ENCODE data around the gene CACNB2. TPM values are rescaled to one million over a fixed set of nuclear protein-coding genes. Genes with fewer than 3 reads are reported as not detected.

The CACNB2 gene
- total RNA-seq = 0.05 TPM in 1 of 2 replicates, not detected in the other

DNA sequence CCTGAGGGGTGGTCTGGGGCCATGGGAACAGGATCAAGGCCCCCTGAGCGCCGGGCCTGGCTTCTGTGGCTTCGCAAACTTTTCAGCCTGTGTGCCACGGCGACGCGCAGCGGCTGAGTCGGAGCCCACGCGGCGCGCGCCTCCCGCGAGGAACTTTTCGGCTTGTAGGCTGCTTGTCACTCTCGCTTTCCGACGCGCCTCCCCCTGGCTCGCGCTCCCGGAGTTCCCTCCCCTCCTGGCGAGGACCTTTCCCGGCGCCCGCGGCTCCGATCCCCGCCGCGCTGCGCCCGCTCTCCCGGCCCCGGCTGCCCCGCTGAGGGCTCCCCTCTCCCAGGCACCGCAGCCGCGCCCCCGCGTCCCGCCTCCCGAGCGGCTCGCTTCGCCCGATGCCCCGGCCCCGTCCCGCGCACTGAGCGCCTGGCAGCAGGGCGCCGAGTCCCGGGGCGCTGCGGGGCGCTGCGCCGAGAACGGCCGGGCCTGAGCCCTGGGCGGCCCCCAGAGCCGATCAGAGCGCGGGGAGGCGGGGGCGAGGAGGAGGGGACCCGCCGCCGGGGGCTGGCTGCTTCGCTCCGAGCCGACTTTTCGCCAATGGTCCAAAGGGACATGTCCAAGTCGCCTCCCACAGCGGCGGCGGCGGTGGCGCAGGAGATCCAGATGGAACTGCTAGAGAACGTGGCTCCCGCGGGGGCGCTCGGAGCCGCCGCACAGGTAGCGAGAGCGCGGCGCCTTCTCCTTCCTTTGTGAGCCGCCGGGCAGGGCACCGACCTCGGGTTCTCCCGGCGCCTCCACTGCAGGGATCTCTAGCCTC, at the start of gene CACNB2:
TSS of gene CACNB2 (plus strand) at position 276 of the 808 bp plus-strand sequence.
- intact Hi-C loops (cut with micrococcal nuclease) = no loop called here

DNA sequence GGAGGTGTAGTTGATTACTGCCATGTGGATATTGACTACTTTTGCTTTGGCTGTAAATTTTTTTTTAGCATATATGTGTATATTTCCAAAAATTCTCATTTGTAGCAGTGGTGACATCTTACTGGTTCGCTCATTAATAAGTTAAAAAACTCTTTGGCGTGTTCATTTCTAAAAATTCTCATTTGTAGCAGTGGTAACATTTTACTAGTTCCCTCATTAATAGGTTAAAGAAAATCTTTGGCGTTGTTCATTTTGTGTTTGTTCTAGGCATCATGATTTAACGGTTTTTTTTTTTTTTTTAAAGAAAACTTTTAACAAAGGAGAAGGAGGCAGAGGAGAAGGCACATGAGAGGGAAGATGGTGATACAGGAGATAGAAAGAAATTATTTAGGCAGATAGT, 45.9 kb upstream of the CACNB2 start:
- intact Hi-C loops (cut with micrococcal nuclease) = no loop called here

DNA sequence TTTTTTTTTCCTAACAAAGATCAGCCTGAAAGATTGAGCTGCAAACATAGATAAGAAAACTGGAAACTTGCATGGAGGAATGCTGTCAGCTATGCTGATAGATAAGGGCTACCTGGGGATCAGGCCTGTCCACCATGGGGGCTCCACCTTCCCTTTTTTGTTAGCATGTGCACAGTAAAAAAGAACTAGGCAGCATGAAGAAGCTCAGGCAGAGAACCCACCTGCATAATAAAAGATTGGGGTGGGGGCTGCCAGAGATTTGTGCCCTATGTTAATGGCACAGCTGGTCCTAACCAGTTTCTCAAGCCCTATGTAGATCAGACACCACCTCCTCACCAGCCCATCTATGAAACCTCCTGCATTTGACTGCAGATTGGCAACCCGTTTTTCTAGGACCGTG, 45.4 kb upstream of the CACNB2 start:
- intact Hi-C loops (cut with micrococcal nuclease) = no loop called here

DNA sequence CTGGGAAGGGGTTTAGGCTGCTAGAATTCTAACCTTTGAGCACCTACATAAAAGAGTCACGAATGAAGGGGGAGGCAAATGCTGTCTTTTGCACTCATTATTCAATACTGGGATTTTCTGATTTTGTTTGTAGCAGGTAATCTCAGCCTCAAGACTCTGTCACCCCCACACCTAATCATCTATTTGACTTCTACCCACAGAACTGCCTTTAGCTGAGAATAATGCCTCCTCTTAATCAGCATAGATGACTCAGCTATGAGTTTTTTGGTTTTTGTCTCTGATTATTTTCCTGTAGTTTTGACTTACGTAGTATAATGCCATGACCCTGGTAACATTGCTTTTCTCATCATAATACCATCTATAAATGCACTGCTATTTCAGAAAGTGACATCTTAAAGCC, 42.7 kb upstream of the CACNB2 start:
- intact Hi-C loops (cut with micrococcal nuclease) = no loop called here

DNA sequence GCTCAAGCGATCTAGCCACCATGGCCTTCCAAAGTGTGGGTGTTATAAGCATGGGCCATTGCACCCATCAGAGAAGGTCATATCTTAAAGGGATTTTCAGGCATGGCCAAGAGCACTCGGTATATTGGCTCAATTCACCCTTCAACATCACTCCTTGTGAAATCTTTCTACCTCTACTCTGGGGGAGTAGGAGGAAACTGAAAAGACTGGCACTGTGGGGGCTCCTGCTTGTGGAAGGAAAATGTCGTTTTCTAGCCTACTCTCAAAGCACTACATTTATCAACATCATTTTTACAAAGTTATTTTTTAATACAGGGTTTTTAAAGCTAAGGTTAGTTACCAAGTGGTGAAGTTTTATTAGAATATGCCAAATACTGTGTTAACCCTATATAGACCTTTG, 42.0 kb upstream of the CACNB2 start:
- intact Hi-C loops (cut with micrococcal nuclease) = no loop called here

DNA sequence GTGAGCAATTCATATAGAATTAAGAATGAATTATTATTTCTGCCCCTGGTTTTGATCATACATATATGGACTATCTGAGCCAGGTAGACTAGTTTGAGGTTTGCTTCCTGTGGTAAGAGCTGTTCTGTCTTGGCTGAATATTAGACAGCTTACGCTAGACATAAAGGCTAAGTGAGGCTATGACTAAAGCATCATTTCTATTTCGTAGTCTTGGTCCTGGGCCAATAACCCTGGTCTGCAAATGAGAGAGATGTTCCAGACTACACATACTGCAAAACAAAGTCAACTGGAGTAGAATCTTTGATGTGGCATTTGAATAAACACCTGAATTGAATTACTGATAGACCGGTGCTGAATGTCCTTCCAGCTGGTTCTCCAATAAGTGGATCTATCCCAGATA, 40.8 kb upstream of the CACNB2 start:
- intact Hi-C loops (cut with micrococcal nuclease) = no loop called here

DNA sequence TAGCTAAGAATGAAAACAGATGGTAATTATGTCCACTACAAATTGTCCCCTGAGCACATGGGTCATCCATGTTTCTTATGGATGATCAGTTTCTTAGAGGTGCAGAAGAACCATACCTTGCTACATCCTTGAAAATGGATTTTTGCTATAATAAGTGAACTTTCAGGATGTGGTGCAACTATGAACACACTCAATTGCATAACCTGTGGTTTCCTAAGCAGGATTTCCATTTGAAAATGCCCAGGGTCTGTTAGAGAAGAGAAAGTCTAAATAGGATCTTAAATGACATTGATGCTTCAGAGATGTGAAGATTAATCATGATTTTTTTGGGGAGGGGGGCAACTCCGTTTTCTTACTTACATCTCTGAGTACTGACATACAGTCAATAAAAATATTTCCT, 39.6 kb upstream of the CACNB2 start:
- intact Hi-C loops (cut with micrococcal nuclease) = no loop called here

DNA sequence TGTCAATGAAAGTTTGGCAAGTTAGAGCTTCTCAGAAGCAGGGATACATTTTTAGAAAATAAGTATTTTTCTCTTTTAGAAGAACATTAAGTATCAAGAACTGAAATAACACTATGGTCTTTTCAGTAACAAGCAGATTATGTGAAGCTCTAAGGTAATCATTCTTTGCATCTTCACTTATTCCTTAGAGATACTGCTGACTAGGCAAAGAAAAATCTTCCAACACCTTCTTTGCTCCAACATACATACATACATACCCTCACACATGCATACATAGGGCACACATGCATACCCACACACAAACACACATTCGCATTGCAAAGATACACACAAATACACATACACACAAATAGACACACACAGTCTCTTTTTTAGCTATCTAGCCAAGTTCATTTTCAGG, 37.8 kb upstream of the CACNB2 start:
- intact Hi-C loops (cut with micrococcal nuclease) = no loop called here

DNA sequence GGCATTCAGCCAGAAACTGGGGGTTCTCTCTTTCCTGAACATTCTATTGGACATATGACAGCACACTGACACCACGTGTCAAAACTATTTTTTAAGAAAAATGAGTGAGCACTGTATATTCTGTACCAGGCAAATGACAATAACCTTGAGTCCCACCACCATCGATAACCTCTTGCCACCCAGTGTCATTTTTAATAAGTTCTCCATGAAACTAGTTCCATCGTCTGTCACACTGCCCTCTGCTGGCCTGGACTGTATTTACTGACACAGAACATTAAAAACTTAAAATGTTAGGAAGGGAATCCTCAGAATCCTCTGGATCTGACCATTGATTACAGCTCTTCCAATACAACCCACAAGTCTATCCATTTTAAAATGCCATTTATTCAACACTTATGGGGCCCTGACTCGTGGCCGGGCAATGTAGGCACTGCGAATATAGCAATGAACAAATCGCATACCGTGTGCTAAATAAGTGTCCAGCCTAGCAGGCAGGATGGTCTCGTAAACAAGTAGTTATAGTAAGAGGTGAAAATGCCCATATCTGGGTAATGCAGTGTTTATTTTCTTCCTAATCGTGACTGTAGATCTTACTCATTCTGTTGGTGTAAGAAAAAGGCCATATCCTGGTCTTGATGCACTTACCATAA, 35.9 kb upstream of the CACNB2 start:
- intact Hi-C loops (cut with micrococcal nuclease) = loop anchor here (1.0 to 2.0 kb wide), 2 partner anchors 194 to 497 kb away; no protein-coding TSS in a partner anchor

DNA sequence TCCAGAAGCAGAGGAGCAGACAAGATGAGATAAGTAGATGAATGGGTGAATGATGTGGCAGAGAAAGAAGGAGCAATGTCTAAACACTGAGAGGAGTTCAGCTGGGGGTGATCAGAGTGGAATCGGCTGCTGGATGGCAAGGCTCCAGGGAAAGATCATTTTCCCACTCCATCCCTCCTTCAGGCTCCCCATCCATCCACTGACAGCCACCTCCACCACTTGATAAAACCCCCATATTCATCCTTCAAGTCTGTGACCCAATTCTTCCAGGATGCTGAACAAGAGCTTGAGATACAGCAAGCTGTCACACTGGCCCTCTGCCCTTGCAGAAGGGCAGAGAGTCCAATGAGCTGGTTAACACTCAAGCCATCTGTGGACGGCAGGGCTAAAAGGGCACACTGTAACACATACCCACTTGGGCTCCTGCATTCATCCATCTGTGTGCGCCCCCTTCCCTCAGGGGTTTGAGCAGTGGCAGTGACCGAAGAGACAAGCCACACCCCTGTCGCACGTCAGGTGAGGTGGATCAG, 30.8 kb upstream of the CACNB2 start:
- intact Hi-C loops (cut with micrococcal nuclease) = no loop called here

DNA sequence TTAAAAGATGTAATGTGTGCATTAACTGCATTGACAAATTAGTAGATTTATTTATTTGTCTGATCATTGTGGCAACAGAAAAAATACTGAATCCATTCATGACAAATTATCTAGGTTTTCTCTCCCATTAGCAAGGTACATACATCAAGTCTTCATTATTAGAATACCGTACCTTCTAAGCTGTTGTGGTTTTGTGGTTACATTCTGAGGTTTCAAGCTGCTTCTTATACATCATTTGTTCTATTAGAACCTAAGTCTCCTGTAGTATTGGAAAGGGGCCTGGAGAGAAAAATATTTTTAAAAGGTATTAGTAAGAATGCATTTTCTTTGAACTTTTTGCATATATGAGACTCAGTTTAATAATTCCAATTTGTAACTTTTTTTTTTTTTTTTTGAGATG, 26.3 kb upstream of the CACNB2 start:
- intact Hi-C loops (cut with micrococcal nuclease) = no loop called here

DNA sequence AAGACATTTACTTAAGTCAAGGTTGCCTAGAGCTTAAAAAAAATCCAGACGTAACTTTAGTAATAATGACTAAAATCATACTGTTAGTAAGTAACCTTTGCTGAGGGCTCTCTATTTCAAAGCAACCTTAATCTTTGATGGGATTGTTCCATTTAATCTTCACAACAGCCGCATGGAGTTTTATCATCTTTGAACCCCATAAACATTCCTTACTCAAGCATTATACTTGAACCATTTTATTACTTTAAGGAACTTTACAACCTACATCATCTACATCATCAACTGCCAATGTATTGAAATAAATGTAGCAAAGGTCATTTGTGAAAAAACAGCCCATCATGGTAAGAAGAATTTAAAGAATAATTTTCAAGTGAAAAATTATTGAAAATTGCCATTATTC, 22.9 kb upstream of the CACNB2 start:
- intact Hi-C loops (cut with micrococcal nuclease) = no loop called here

DNA sequence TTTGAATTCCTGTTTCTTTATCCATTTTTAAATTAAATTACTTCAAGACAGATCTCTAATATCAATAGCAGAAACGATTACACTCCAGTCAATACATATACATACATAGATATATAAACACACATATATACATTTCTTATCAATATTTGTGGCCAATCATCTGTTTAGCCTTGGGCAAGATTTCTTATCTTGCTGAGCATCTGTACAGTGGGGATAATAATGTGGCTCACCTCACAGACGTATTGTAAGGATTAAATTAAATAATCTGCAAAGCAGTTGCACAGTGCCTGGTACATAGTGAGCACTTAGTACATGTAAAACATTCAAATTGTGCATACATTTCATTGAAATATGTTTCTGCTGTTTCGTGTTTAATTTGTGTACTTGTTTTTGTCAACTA, 17.5 kb upstream of the CACNB2 start:
- intact Hi-C loops (cut with micrococcal nuclease) = no loop called here

DNA sequence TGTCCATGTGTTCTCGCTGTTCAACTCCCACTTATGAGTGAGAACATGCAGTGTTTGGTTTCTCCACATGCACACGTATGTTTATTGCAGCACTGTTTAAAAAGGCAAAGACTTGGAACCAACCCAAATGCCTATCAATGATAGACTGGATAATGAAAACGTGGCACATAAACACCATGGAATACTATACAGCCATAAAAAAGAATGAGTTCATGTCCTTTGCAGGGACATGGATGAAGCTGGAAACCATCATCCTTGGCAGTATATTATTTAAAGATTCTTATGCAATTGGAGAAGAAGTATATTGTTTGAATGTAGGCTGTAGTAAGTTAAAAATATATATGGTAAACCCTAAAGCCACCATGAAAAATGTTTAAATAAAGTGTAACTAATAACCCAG, 7.2 kb upstream of the CACNB2 start:
- intact Hi-C loops (cut with micrococcal nuclease) = no loop called here

DNA sequence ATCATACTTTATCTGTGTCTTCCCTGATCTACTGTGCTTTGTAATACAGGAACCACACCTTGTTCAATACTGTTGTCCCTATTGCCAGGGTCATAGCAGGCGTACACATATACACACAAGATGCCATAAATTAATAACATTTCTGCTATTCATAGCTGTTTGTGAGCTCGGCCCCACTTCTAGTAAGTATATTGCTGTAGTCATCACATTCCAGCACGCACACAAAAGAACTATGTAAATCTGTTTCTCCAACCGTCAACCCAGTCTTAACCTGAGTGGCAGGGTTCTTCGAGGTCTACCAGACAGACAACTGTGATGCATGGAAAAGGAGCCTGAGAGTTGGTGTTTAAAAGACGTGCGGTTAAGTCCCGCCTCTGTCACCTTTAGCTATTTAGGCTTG, 5.7 kb upstream of the CACNB2 start:
- intact Hi-C loops (cut with micrococcal nuclease) = no loop called here

DNA sequence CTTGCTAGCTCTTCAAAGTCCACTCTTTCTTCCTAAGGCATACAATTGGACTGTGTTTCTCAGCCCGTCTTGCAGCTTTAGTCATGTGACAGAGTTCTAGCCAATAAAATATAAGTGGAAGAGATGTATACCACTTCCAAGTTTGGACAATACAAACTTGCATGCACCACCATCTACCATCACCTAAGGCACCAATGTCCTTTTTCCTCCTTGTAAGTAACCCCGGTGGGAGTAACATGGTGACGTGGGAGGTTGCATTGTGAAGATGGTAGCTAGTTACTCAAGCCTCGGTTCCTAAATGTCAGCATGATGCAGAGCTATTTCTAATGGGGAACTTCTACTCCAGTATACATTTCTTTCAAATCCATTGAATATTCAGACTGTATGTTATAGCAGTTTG, 5.3 kb upstream of the CACNB2 start:
- intact Hi-C loops (cut with micrococcal nuclease) = no loop called here

DNA sequence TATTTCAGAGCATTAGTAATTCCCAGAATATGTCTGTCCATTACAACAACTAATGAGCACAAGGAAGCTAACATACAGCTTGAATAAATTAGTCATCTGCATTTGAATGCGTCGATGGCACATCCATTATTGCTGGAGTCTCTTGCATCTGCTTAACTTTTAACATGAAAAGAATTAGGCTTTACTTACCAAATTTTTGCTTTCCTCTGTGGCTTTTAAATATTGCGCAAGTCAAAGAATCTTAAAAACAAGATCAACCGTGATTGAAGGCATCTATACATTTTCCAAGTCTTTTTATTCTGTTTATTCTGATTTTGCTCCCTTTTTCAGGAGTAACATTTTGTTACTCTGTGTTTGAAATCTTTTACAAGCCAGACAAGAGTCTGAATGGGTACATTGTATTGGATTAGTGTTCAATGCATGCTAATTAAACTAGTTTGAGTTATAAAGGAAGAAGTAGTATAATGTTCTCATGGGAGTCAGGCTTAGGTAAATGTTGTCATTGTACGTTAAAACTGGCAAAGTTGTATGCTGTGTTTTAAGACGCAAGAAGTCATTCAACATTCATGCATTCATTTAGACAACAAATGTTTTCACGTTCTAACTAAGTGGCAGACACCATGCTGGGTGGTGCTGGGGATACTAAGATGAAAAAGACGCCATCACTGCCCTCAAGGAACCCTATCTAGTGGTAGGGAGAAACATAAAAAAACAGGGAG, 4.0 kb upstream of the CACNB2 start:
- intact Hi-C loops (cut with micrococcal nuclease) = no loop called here

DNA sequence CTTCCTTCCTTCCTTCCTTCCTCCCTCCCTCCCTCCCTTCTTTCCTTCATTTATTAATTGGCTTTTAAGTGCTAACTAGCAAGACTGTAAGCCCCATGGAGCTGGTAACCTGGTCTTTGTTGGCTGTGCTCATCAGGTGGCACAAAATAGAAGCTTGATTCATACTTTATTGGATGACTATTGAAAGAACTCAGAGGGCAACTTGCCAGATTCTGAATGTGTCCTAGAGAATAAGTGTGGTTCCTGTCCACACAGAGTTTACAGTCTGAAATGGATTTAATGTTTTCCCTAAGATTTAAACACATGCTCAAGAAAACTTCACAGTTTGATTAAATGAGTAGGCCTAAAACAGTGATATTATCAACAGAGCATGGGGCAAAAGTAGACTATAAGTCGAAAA, 3.1 kb upstream of the CACNB2 start:
- intact Hi-C loops (cut with micrococcal nuclease) = no loop called here

DNA sequence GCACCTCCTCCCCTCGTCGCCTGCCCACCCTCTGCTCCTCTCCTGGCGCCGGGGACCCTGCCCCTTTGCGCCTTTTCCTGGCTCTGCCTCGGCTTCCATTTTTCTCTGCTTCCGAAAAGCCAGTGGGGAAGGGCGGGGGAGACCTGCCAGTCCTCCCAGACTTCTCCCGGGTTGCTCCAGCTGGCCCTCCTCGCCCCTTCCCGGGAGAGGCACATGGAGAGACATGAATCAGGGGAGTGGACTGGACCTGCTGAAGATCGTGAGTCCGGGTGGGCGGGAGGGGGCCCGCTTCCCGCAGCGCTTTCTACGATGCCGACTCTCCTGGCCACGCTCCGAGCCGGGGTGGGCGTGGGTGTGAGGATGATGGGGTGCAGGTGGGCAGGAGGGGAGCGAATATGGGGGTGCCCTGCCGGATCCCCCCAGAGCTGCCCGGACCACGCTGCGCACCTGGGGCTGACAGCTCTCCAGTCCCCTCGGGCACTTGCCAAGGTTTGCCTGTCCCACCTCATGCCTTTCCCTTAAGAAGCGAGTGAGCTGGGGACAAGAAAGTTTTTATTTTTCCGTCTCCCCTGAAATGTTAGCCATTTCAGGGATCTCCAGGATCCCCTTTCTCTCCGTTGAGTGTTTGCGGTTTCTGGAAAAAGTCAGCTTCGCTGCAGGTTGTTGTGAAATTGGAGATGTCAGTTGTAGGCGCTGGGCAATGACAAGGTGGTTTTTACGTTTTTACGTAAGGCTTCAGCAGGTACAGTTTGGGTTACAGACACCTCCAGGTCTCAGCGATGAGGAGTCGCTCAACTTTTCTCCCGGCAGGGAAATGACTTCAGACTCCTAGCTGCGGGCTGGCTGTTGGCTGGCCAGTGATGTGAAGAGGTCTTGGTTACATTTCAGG, 977 bp downstream of the CACNB2 start:
- intact Hi-C loops (cut with micrococcal nuclease) = no loop called here

DNA sequence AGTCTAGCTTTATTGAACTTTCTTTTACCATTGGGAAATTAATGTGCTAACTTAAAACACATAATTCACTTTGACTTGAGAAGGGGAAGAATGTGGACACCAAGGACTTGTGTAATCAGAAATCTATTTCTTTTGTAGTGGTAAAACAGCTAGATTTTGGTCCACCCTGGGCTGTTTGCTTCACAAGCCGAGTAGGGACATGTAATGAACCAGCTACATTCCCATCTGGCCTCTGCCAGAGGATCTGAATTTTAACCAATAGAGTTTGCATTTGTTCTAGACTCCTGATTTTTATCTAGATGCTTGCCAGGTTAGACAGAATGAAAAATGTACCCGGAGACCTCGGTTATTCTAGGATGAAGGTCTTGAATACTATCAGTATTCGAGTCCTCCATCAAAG, 1.9 kb downstream of the CACNB2 start:
- intact Hi-C loops (cut with micrococcal nuclease) = no loop called here

DNA sequence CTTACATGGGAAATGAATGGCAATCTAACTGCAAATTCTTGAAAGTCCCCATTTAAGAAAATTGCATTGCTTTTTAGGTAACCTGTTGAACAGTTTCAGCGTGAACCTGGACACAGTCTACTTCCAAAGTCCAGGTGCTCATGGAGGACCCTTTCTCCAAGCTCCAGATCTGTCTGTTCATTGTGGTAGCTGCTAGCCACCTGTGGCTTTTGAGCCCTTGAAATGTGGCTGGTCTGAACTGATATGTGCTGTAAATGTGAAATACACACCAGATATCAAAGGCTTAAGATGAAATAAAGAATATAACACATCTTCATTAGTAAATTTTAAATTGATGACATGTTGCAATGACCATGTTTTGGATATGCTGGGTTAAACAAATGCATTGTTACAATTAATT, 4.2 kb downstream of the CACNB2 start:
- intact Hi-C loops (cut with micrococcal nuclease) = no loop called here
